IMR-90 (cell line): Measurements from ENCODE around the gene GOLGA6A. TPM values are rescaled to one million over a fixed set of nuclear protein-coding genes. Genes with fewer than 3 reads are reported as not detected.

Experiments
- ATAC-seq: fragments of 200-7000 bp; cut with Tn5 transposase; 2 replicates; pipeline ENCODE4 v1.9.1; 2020; ENCODE audit warnings: low read depth, mild to moderate bottlenecking, moderate library complexity
- BruUV-seq: library from RNA; stranded (reverse); fragments of 400-500 nt; replicated peaks from 2 replicates; lab custom pipeline; 2021; lab: Mats Ljungman, UMichigan
- CTCF ChIA-PET: fragments of 300-600 bp; formaldehyde crosslinking; extraction: SDS; loops from one replicate; lab custom pipeline; 2021; ENCODE audit warnings: antibody characterized with exemption; lab: Yijun Ruan, JAX
- POLR2A ChIA-PET: fragments of 300-600 bp; sonication (Branson Sonifier 250); formaldehyde crosslinking; loops from one replicate; lab custom pipeline; 2022; ENCODE audit warnings: antibody characterized with exemption; ENCODE audit not compliant: unreplicated experiment; lab: Charles Lee
- DNase-seq: peaks from one replicate; pipeline ENCODE4 v3.0.0; 2013
- H2AFZ ChIP-seq: replicated peaks from 2 replicates; pipeline ENCODE3; 2013; ENCODE audit warnings: low read length, mild to moderate bottlenecking; ENCODE audit not compliant: poor library complexity
- H2AK5ac ChIP-seq: 2 replicates; pipeline ENCODE4 v1.6.1; 2013; ENCODE audit warnings: low read depth, low read length, inconsistent platforms
- H2AK9ac ChIP-seq: replicated peaks from 2 replicates; pipeline ENCODE3; 2013; ENCODE audit warnings: mild to moderate bottlenecking, low read depth, low read length, moderate library complexity; ENCODE audit not compliant: poor library complexity
- H2BK120ac ChIP-seq: 2 replicates; pipeline ENCODE4 v1.6.1; 2013; ENCODE audit warnings: low read depth, low read length, inconsistent platforms
- H2BK15ac ChIP-seq: 3 replicates; pipeline ENCODE4 v1.6.1; 2013; ENCODE audit warnings: low read depth, low read length, inconsistent platforms
- H2BK20ac ChIP-seq: 2 replicates; pipeline ENCODE4 v1.6.1; 2013; ENCODE audit warnings: low read depth, mild to moderate bottlenecking, inconsistent platforms, low read length, moderate library complexity
- H2BK5ac ChIP-seq: 2 replicates; pipeline ENCODE4 v1.6.1; 2013; ENCODE audit warnings: mild to moderate bottlenecking, low read depth, low read length, inconsistent platforms; ENCODE audit not compliant: poor library complexity, severe bottlenecking
- H3K14ac ChIP-seq: replicated peaks from 2 replicates; pipeline ENCODE4 v1.6.1; 2013; ENCODE audit warnings: low read depth, low read length, inconsistent platforms
- H3K18ac ChIP-seq: 2 replicates; pipeline ENCODE4 v1.6.1; 2013; ENCODE audit warnings: low read depth, low read length, control low read depth
- H3K23ac ChIP-seq: 2 replicates; pipeline ENCODE4 v1.6.1; 2013; ENCODE audit warnings: low read depth, low read length, inconsistent platforms
- H3K27ac ChIP-seq: 2 replicates; pipeline ENCODE4 v1.5.1; 2013; ENCODE audit warnings: mild to moderate bottlenecking, control low read depth, low read length; ENCODE audit not compliant: insufficient read depth
- H3K27me3 ChIP-seq: 2 replicates; pipeline ENCODE4 v1.6.1; 2013; ENCODE audit warnings: low read length; ENCODE audit not compliant: control insufficient read depth, insufficient read depth
- H3K36me3 ChIP-seq: 2 replicates; pipeline ENCODE4 v1.6.1; 2013; ENCODE audit warnings: low read length, mixed read lengths; ENCODE audit not compliant: control insufficient read depth, insufficient read depth
- H3K4ac ChIP-seq: 2 replicates; pipeline ENCODE4 v1.6.1; 2013; ENCODE audit warnings: low read depth, low read length, inconsistent platforms
- H3K4me1 ChIP-seq: 2 replicates; pipeline ENCODE4 v1.6.1; 2013; ENCODE audit warnings: low read length, mixed read lengths; ENCODE audit not compliant: control insufficient read depth, insufficient read depth
- H3K4me2 ChIP-seq: 2 replicates; pipeline ENCODE4 v1.6.1; 2013; ENCODE audit warnings: low read depth, mild to moderate bottlenecking, control low read depth, low read length, moderate library complexity
- H3K4me3 ChIP-seq: 2 replicates; pipeline ENCODE4 v1.5.1; 2013; ENCODE audit warnings: low read depth, mild to moderate bottlenecking, control low read depth, low read length, moderate library complexity; ENCODE audit not compliant: insufficient read depth
- H3K56ac ChIP-seq: 2 replicates; pipeline ENCODE4 v1.6.1; 2013; ENCODE audit warnings: low read length, inconsistent platforms; ENCODE audit not compliant: insufficient read depth; ENCODE audit errors: extremely low read depth
- H3K79me1 ChIP-seq, 2 experiments: 2 replicates each; pipeline ENCODE4 v1.6.1; 2013; ENCODE audit warnings: low read length in 2 of 2, inconsistent platforms in 1 of 2, low read depth in 1 of 2
- H3K9ac ChIP-seq: 2 replicates; pipeline ENCODE4 v1.6.1; 2013; ENCODE audit warnings: low read depth, low read length, control low read depth
- H3K9me1 ChIP-seq: 2 replicates; pipeline ENCODE4 v1.6.1; 2013; ENCODE audit warnings: low read length, inconsistent platforms; ENCODE audit not compliant: insufficient read depth
- H3K9me3 ChIP-seq: 2 replicates; pipeline ENCODE4 v1.6.1; 2013; ENCODE audit warnings: low read length; ENCODE audit not compliant: control insufficient read depth, insufficient read depth
- H4K20me1 ChIP-seq: 2 replicates; pipeline ENCODE4 v1.6.1; 2013; ENCODE audit warnings: low read length, inconsistent platforms; ENCODE audit not compliant: insufficient read depth
- H4K5ac ChIP-seq: 2 replicates; pipeline ENCODE4 v1.6.1; 2013; ENCODE audit warnings: mild to moderate bottlenecking, low read depth, low read length, control low read depth
- H4K8ac ChIP-seq, 2 experiments: 2 replicates each; pipeline ENCODE4 v1.6.1; 2013; ENCODE audit warnings: low read depth in 2 of 2, low read length in 2 of 2, control low read depth in 1 of 2, inconsistent platforms in 1 of 2
- H4K91ac ChIP-seq: 2 replicates; pipeline ENCODE4 v1.6.1; 2013; ENCODE audit warnings: low read depth, low read length, inconsistent platforms; ENCODE audit not compliant: insufficient read depth
- CHD1 ChIP-seq: IDR thresholded peaks from 2 replicates; pipeline ENCODE4 v1.6.1; 2012; ENCODE audit warnings: low read depth, low read length, improper control_type of control experiment
- FOS ChIP-seq: fragments of 150-350 bp; IDR thresholded peaks from 2 replicates; pipeline ENCODE4 v1.6.1; 2016; ENCODE audit warnings: low read depth, low read length
- MXI1 ChIP-seq: IDR thresholded peaks from 2 replicates; pipeline ENCODE4 v1.6.1; 2012; ENCODE audit warnings: low read depth, mild to moderate bottlenecking, low read length, moderate library complexity, borderline replicate concordance
- POLR2A ChIP-seq: IDR thresholded peaks from 2 replicates; pipeline ENCODE4 v1.6.1; 2012; ENCODE audit warnings: mild to moderate bottlenecking, low read depth, low read length
- RAD21 ChIP-seq: IDR thresholded peaks from 2 replicates; pipeline ENCODE4 v1.6.1; 2012; ENCODE audit warnings: low read length, improper control_type of control experiment
- RCOR1 ChIP-seq: IDR thresholded peaks from 2 replicates; pipeline ENCODE4 v1.6.1; 2012; ENCODE audit warnings: mild to moderate bottlenecking, low read length, improper control_type of control experiment; ENCODE audit not compliant: insufficient replicate concordance
- SMC3 ChIP-seq: fragments of 150-350 bp; IDR thresholded peaks from 2 replicates; pipeline ENCODE4 v1.6.1; 2016; ENCODE audit warnings: low read depth, mild to moderate bottlenecking, antibody characterized with exemption, low read length, moderate library complexity
- WGBS, 2 experiments: methylation state at CpG; one replicate each; pipeline versions ENCODE4 v1.1.5 to v1.1.7; 2013; ENCODE audit warnings: missing lambda C conversion rate in 2 of 2; ENCODE audit not compliant: insufficient read length in 1 of 2; ENCODE audit errors: extremely low coverage in 2 of 2; 5-methylcytosine and 5-hydroxymethylcytosine counted together
- dilution Hi-C: fragments of 300-500 bp; cut with HindIII; formaldehyde crosslinking; loops from one replicate; pipeline ENCODE4 v1.14.3; 2018; ENCODE audit warnings: low sequenced_read_pairs; ENCODE audit not compliant: unreplicated experiment
- in situ Hi-C: fragments of 300-500 bp; cut with MboI; formaldehyde crosslinking; loops from 3 replicates; pipeline ENCODE4 v1.14.3; 2019; ENCODE audit warnings: low sequenced_read_pairs, inconsistent platforms, mixed read lengths
- intact Hi-C: fragments of 100-400 bp; cut with micrococcal nuclease; formaldehyde crosslinking; loops from 2 replicates; pipeline ENCODE4 v1.10.0; 2022
- polyA plus RNA-seq, 3 experiments: library from polyadenylated mRNA; depleted of rRNA; stranded (reverse); fragments of >200 nt; gene quantifications; 2 replicates each; pipeline ENCODE4 v1.2.3, GENCODE V29; 2012; ENCODE audit warnings: low replicate concordance in 1 of 3
- total RNA-seq: library from RNA; depleted of rRNA; stranded (reverse); fragments of >200 nt; gene quantifications from 2 replicates; pipeline ENCODE4 v1.2.3, GENCODE V29; 2012
- TF ChIP-seq, protein P1 (sequence below): conservative IDR thresholded peaks from 2 replicates; pipeline ENCODE4 v1.5.1; 2012; ENCODE audit warnings: mild to moderate bottlenecking, low read depth, low read length, improper control_type of control experiment
- TF ChIP-seq, protein P2 (sequence below): fragments of 150-350 bp; IDR thresholded peaks from 2 replicates; pipeline ENCODE4 v1.6.1; 2017; ENCODE audit warnings: mild to moderate bottlenecking, antibody characterized with exemption, low read length, low read depth

GOLGA6A gene
- total and polyA plus RNA-seq, 2 of the 4 experiments (the other 2 are of a cell fraction): not detected

DNA sequence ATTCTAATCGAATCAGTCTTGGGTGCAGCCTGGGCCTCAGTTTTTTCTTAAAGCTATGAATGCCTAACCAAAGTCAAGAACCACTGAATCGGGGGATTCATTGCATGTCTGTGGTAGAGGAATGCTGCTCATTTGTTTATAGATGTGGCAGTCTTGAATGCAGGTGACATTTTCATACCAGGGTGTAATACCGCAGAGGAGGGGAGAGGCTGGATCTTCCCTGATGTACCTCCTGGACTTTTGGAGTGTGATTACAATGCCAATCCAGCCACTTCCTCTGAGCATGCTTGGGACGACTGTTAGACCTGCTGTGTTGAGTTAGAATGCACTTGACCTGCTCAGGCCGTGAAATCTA lies 42.7 kb downstream of the GOLGA6A start:
- H3K79me1 ChIP-seq: peaks cover 0 to 16% of the 10 kb centered on the region in 2 experiments; a peak in 2 of 4 replicates
- no peak for DNase-seq
- no peak for ATAC-seq
- TF ChIP-seq MXI1 (no peak), FOS (no peak), SMC3 (no peak), RAD21 (no peak), RCOR1 (no peak), CHD1 (no peak), POLR2A (no peak)
- TF ChIP-seq, protein P1, sequence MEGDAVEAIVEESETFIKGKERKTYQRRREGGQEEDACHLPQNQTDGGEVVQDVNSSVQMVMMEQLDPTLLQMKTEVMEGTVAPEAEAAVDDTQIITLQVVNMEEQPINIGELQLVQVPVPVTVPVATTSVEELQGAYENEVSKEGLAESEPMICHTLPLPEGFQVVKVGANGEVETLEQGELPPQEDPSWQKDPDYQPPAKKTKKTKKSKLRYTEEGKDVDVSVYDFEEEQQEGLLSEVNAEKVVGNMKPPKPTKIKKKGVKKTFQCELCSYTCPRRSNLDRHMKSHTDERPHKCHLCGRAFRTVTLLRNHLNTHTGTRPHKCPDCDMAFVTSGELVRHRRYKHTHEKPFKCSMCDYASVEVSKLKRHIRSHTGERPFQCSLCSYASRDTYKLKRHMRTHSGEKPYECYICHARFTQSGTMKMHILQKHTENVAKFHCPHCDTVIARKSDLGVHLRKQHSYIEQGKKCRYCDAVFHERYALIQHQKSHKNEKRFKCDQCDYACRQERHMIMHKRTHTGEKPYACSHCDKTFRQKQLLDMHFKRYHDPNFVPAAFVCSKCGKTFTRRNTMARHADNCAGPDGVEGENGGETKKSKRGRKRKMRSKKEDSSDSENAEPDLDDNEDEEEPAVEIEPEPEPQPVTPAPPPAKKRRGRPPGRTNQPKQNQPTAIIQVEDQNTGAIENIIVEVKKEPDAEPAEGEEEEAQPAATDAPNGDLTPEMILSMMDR: no peak
- TF ChIP-seq, protein P2, sequence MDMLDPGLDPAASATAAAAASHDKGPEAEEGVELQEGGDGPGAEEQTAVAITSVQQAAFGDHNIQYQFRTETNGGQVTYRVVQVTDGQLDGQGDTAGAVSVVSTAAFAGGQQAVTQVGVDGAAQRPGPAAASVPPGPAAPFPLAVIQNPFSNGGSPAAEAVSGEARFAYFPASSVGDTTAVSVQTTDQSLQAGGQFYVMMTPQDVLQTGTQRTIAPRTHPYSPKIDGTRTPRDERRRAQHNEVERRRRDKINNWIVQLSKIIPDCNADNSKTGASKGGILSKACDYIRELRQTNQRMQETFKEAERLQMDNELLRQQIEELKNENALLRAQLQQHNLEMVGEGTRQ: no peak
- in situ Hi-C loops: loop anchor here (5.0 kb wide), 1 partner anchor 47 kb away; the partner anchor contains the start of genes PML and STOML1
- peak overlapping the region; percentile 76; the same call in 2 of the 3 replicates for H2BK15ac ChIP-seq
- WGBS, 2 experiments: 60% methylated on average over 1 of the region's 5 CpGs; no CpG with 5 or more reads in 1 of the 2 experiments
- peak overlapping the region; percentile 66 for H3K14ac ChIP-seq
- dilution Hi-C loops: no loop called here
- H3K23ac ChIP-seq: peak overlapping the region; percentile 70; the same call in 1 of the 2 replicates
- no TSS peak for BruUV-seq
- no peak overlapping the region for H3K9ac ChIP-seq
- peak overlapping the region; percentile 83 for H3K18ac ChIP-seq
- H2BK5ac ChIP-seq: peak overlapping the region; percentile 85
- no peak overlapping the region for H3K4me2 ChIP-seq
- H3K27ac ChIP-seq: peak overlapping the region; percentile 79
- no peaks in the 10 kb centered on the region for H4K20me1 ChIP-seq
- no peak overlapping the region for H2AFZ ChIP-seq
- peaks cover 30% of the 10 kb centered on the region for H3K4me1 ChIP-seq
- H4K91ac ChIP-seq: peak overlapping the region; percentile 88
- H3K56ac ChIP-seq: peak overlapping the region; percentile 1
- peak overlapping the region; percentile 52; the same call in 1 of the 2 replicates for H2BK20ac ChIP-seq
- no peak overlapping the region for H2AK9ac ChIP-seq
- H2BK120ac ChIP-seq: peak overlapping the region; percentile 85
- H2AK5ac ChIP-seq: peak overlapping the region; percentile 91
- peak overlapping the region; percentile 70 to 78 for H4K8ac ChIP-seq
- POLR2A ChIA-PET: no interaction called here
- intact Hi-C loops: no loop called here
- H3K4me3 ChIP-seq: no peak overlapping the region
- no peaks in the 10 kb centered on the region for H3K27me3 ChIP-seq
- H3K4ac ChIP-seq: peak overlapping the region; percentile 88
- peaks cover 28% of the 10 kb centered on the region for H3K9me1 ChIP-seq
- peaks cover 19% of the 10 kb centered on the region for H3K36me3 ChIP-seq
- peak overlapping the region; percentile 62 for H4K5ac ChIP-seq
- H3K9me3 ChIP-seq: no peaks in the 10 kb centered on the region
- CTCF ChIA-PET: interaction anchor here (0.6 to 0.8 kb wide), 4 partner anchors 10 to 67 kb away, joined by 3 to 5 read pairs (median 3); no protein-coding TSS in a partner anchor
